ENCODE results near the gene B4GALT1.
A peak's percentile ranks its signal among the peaks of the same experiment; 100 is the strongest.

The B4GALT1 gene

DNA sequence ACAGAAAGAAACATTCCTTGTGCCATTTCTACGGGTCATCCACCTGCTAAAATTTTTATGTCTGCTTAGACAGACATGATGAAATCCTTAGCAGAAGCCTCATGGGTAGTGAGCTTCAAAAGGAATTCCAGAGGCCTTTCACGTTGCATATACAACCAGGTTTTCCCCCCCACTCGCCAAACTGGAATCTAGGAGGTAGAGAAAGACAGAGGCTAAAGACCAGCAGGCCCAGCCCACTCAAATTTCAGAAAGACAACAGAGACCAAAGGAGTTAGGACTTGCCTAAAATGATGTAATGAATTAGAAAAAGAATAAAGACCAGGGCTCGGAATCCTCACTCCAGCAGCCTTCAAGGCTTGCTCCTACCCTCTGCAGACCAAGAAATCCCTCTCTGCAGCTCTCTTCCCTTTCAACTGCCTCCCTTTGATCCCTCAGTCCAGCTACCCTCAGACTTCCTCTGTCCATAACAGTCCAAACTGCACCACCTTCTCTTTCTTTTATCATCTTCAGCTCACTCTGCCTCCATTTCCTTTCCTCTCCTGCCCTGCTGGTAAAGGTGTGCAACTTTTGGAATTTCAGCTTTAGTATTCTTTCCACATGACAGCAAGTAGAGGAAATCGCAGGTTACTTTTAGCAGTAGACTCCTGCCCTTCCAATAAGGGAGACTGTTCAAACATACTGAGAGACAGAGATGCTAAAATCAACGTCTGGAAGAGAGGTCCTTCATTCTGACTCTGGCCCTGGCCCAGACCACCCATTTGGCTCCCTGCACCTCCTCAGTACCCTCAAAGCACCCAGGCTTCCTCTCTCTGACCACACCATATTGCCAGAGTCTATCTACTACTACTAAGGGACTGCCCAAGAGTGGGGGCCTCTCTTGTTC, 8.9 kb downstream of the B4GALT1 start:
- peak overlapping the region; percentile 48 for H3K23ac ChIP-seq (ENCODE audit: low read length)
- H3K79me2 ChIP-seq (ENCODE audit: control insufficient read depth, insufficient read depth, low read length) = peaks cover 16% of the 10 kb centered on the region
- H3K4ac ChIP-seq (ENCODE audit: low read depth, low read length) = no peak overlapping the region
- no peak overlapping the region for H2BK120ac ChIP-seq (ENCODE audit: low read depth, low read length)
- no peak overlapping the region for H2BK5ac ChIP-seq (ENCODE audit: low read length)
- H3K4me3 ChIP-seq (ENCODE audit: low read length) = no peak overlapping the region
- WGBS (ENCODE audit: extremely low coverage, insufficient coverage, low lambda C conversion rate) = no CpG with 5 or more reads among the region's 6 CpGs
- DNase-seq = peak; percentile 55
- H2AK5ac ChIP-seq (ENCODE audit: low read length) = peak overlapping the region; percentile 78
- H3K4me2 ChIP-seq (ENCODE audit: low read length) = no peak overlapping the region
- H3K79me1 ChIP-seq (ENCODE audit: low read length) = peaks cover 27% of the 10 kb centered on the region
- no peak overlapping the region for H3K18ac ChIP-seq (ENCODE audit: low read length)
- peaks cover 22% of the 10 kb centered on the region for H3K4me1 ChIP-seq (ENCODE audit: control insufficient read depth, low read depth, low read length)
- no peak overlapping the region for H4K5ac ChIP-seq (ENCODE audit: low read length)
- peak overlapping the region; percentile 20 for H3K56ac ChIP-seq (ENCODE audit: low read length)
- no peak overlapping the region for H2BK15ac ChIP-seq (replicated peaks; ENCODE audit: low read depth)
- H3K27me3 ChIP-seq (ENCODE audit: insufficient read depth, low read length, poor library complexity) = no peaks in the 10 kb centered on the region
- H4K8ac ChIP-seq (ENCODE audit: low read depth, low read length) = no peak overlapping the region
- H3K27ac ChIP-seq (ENCODE audit: low read depth, low read length) = no peak overlapping the region
- no peak overlapping the region for H3K9ac ChIP-seq (ENCODE audit: low read length)
- H3K36me3 ChIP-seq (ENCODE audit: control insufficient read depth, insufficient read depth, low read length) = no peaks in the 10 kb centered on the region

DNA sequence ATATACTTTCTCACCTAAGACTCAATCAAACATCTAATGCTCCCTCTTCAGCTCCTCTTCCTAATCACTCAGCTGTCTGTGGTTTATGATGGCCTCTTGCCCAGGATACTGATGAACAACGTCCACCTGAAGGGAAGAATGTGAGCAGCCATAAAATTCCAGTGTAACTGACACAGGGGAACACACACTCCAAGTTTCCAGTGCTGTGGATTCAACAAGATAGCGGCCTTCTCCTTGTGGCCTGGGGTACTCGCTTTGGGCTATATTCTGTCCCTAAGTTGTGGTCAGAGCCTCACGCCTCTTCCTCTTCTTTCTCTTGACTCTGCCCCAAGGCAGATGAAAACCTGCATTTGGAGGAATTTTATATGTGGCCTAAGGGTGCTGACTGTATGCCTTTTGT, 11.7 kb downstream of the B4GALT1 start:
- Histone ChIP-seq H3K4me2 (ENCODE audit: low read length) (no peak overlapping the region), H3K23ac (ENCODE audit: low read length) (no peak overlapping the region), H3K9ac (ENCODE audit: low read length) (no peak overlapping the region), H3K4me3 (ENCODE audit: low read length) (no peak overlapping the region), H2BK15ac (replicated peaks; ENCODE audit: low read depth) (no peak overlapping the region), H4K5ac (ENCODE audit: low read length) (no peak overlapping the region), H3K79me2 (ENCODE audit: control insufficient read depth, insufficient read depth, low read length) (peaks cover 11% of the 10 kb centered on the region), H3K36me3 (ENCODE audit: control insufficient read depth, insufficient read depth, low read length) (no peaks in the 10 kb centered on the region), H2AK5ac (ENCODE audit: low read length) (no peak overlapping the region), H2BK5ac (ENCODE audit: low read length) (no peak overlapping the region), H3K27me3 (ENCODE audit: insufficient read depth, low read length, poor library complexity) (no peaks in the 10 kb centered on the region), H3K27ac (ENCODE audit: low read depth, low read length) (no peak overlapping the region), H3K79me1 (ENCODE audit: low read length) (peaks cover 21% of the 10 kb centered on the region), H3K56ac (ENCODE audit: low read length) (no peak overlapping the region), H2BK120ac (ENCODE audit: low read depth, low read length) (no peak overlapping the region), H3K18ac (ENCODE audit: low read length) (no peak overlapping the region), H3K4ac (ENCODE audit: low read depth, low read length) (no peak overlapping the region), H3K4me1 (ENCODE audit: control insufficient read depth, low read depth, low read length) (peaks cover 16% of the 10 kb centered on the region), H4K8ac (ENCODE audit: low read depth, low read length) (no peak overlapping the region)
- WGBS (ENCODE audit: extremely low coverage, insufficient coverage, low lambda C conversion rate) = no CpG with 5 or more reads among the region's 4 CpGs
- no peak for DNase-seq

DNA sequence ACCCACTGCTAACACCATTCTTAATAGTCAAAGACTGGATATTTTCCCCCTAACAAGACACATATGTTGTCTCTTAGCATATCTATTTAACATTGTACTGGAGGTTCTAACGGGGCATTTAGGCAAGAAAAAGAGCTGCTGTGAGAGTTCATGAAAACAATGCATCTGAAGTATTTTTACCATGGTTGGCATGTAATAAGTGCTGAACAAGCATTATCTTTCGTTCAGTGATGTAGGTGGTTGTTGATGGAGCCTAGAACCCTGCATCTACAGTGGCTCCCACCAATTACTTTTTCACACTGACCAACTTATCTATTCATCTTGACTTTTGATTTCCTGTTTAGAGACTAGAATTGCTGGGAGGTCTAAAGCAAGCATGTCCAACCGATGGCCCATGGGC, 12.8 kb downstream of the B4GALT1 start:
- H2AK5ac ChIP-seq (ENCODE audit: low read length) = no peak overlapping the region
- H3K18ac ChIP-seq (ENCODE audit: low read length) = no peak overlapping the region
- no peak overlapping the region for H2BK5ac ChIP-seq (ENCODE audit: low read length)
- H3K4me1 ChIP-seq (ENCODE audit: control insufficient read depth, low read depth, low read length) = peaks cover 12% of the 10 kb centered on the region
- H3K27ac ChIP-seq (ENCODE audit: low read depth, low read length) = no peak overlapping the region
- no peak overlapping the region for H2BK15ac ChIP-seq (replicated peaks; ENCODE audit: low read depth)
- DNase-seq = no peak
- H2BK120ac ChIP-seq (ENCODE audit: low read depth, low read length) = no peak overlapping the region
- no peak overlapping the region for H4K8ac ChIP-seq (ENCODE audit: low read depth, low read length)
- peaks cover 19% of the 10 kb centered on the region for H3K79me1 ChIP-seq (ENCODE audit: low read length)
- no peak overlapping the region for H3K56ac ChIP-seq (ENCODE audit: low read length)
- no peak overlapping the region for H4K5ac ChIP-seq (ENCODE audit: low read length)
- H3K4ac ChIP-seq (ENCODE audit: low read depth, low read length) = no peak overlapping the region
- H3K4me2 ChIP-seq (ENCODE audit: low read length) = no peak overlapping the region
- no CpG with 5 or more reads among the region's 3 CpGs for WGBS (ENCODE audit: extremely low coverage, insufficient coverage, low lambda C conversion rate)
- no peak overlapping the region for H3K9ac ChIP-seq (ENCODE audit: low read length)
- no peak overlapping the region for H3K4me3 ChIP-seq (ENCODE audit: low read length)
- no peak overlapping the region for H3K23ac ChIP-seq (ENCODE audit: low read length)
- peaks cover 9% of the 10 kb centered on the region for H3K79me2 ChIP-seq (ENCODE audit: control insufficient read depth, insufficient read depth, low read length)
- H3K27me3 ChIP-seq (ENCODE audit: insufficient read depth, low read length, poor library complexity) = no peaks in the 10 kb centered on the region
- no peaks in the 10 kb centered on the region for H3K36me3 ChIP-seq (ENCODE audit: control insufficient read depth, insufficient read depth, low read length)

DNA sequence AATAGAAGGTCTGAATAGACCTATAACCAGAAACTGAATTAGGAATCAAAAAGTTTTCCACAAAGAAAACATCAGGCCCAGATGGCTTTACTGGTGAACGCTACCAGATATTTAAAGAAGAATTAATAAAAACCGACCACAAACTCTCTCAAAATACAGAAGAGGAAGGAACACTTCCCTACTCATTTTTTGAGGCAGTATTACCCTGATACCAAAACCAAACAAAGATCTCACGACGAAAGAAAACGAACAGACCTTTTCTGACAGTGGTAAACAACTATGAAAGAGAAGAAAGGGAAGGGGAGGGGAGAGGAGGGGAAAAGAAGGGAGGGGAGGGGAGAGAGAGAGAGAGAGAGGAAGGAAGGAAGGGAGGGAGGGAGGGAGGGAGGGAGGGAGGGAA, 13.5 kb downstream of the B4GALT1 start:
- no peak for DNase-seq
- no peak overlapping the region for H3K18ac ChIP-seq (ENCODE audit: low read length)
- no peaks in the 10 kb centered on the region for H3K36me3 ChIP-seq (ENCODE audit: control insufficient read depth, insufficient read depth, low read length)
- H2BK120ac ChIP-seq (ENCODE audit: low read depth, low read length) = no peak overlapping the region
- H3K4ac ChIP-seq (ENCODE audit: low read depth, low read length) = no peak overlapping the region
- no peak overlapping the region for H3K4me2 ChIP-seq (ENCODE audit: low read length)
- H2BK5ac ChIP-seq (ENCODE audit: low read length) = no peak overlapping the region
- no peak overlapping the region for H2AK5ac ChIP-seq (ENCODE audit: low read length)
- no peak overlapping the region for H3K27ac ChIP-seq (ENCODE audit: low read depth, low read length)
- H3K4me1 ChIP-seq (ENCODE audit: control insufficient read depth, low read depth, low read length) = peaks cover 7% of the 10 kb centered on the region
- no peak overlapping the region for H3K9ac ChIP-seq (ENCODE audit: low read length)
- no peak overlapping the region for H3K56ac ChIP-seq (ENCODE audit: low read length)
- no peak overlapping the region for H3K4me3 ChIP-seq (ENCODE audit: low read length)
- H2BK15ac ChIP-seq (replicated peaks; ENCODE audit: low read depth) = no peak overlapping the region
- H3K27me3 ChIP-seq (ENCODE audit: insufficient read depth, low read length, poor library complexity) = no peaks in the 10 kb centered on the region
- H3K23ac ChIP-seq (ENCODE audit: low read length) = no peak overlapping the region
- H3K79me2 ChIP-seq (ENCODE audit: control insufficient read depth, insufficient read depth, low read length) = peaks cover 7% of the 10 kb centered on the region
- H4K5ac ChIP-seq (ENCODE audit: low read length) = no peak overlapping the region
- peaks cover 16% of the 10 kb centered on the region for H3K79me1 ChIP-seq (ENCODE audit: low read length)
- H4K8ac ChIP-seq (ENCODE audit: low read depth, low read length) = no peak overlapping the region
- no CpG with 5 or more reads among the region's 5 CpGs for WGBS (ENCODE audit: extremely low coverage, insufficient coverage, low lambda C conversion rate)

DNA sequence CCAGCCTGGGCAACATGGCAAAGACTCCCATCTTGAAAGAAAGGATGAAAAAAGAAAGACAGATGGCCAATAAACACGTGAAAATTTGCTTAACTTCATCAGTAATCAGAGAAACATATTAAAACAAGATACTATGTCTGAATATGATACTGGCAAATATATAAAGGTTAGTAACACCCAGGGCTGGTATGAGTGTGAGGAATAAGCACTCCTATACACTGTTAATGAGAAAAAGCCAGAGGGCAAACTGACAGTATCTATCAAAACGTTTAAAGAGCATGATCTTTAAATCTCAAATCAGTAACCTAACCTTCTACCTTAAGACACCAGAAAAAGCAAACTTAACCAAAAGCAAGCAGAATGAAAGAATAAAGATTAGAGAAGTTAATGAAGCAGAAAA, 14.1 kb downstream of the B4GALT1 start:
- H3K56ac ChIP-seq (ENCODE audit: low read length) = no peak overlapping the region
- no peak overlapping the region for H2BK120ac ChIP-seq (ENCODE audit: low read depth, low read length)
- no peak overlapping the region for H3K4ac ChIP-seq (ENCODE audit: low read depth, low read length)
- H4K5ac ChIP-seq (ENCODE audit: low read length) = no peak overlapping the region
- H4K8ac ChIP-seq (ENCODE audit: low read depth, low read length) = no peak overlapping the region
- peaks cover 2% of the 10 kb centered on the region for H3K79me2 ChIP-seq (ENCODE audit: control insufficient read depth, insufficient read depth, low read length)
- H2BK15ac ChIP-seq (replicated peaks; ENCODE audit: low read depth) = no peak overlapping the region
- H3K18ac ChIP-seq (ENCODE audit: low read length) = no peak overlapping the region
- H3K4me3 ChIP-seq (ENCODE audit: low read length) = no peak overlapping the region
- H3K27ac ChIP-seq (ENCODE audit: low read depth, low read length) = no peak overlapping the region
- H3K79me1 ChIP-seq (ENCODE audit: low read length) = peaks cover 14% of the 10 kb centered on the region
- no peaks in the 10 kb centered on the region for H3K36me3 ChIP-seq (ENCODE audit: control insufficient read depth, insufficient read depth, low read length)
- no peak overlapping the region for H3K9ac ChIP-seq (ENCODE audit: low read length)
- no CpG with 5 or more reads among the region's 2 CpGs for WGBS (ENCODE audit: extremely low coverage, insufficient coverage, low lambda C conversion rate)
- no peak overlapping the region for H2BK5ac ChIP-seq (ENCODE audit: low read length)
- H3K4me1 ChIP-seq (ENCODE audit: control insufficient read depth, low read depth, low read length) = no peaks in the 10 kb centered on the region
- no peak overlapping the region for H3K4me2 ChIP-seq (ENCODE audit: low read length)
- H2AK5ac ChIP-seq (ENCODE audit: low read length) = no peak overlapping the region
- no peaks in the 10 kb centered on the region for H3K27me3 ChIP-seq (ENCODE audit: insufficient read depth, low read length, poor library complexity)
- H3K23ac ChIP-seq (ENCODE audit: low read length) = no peak overlapping the region
- DNase-seq = no peak

DNA sequence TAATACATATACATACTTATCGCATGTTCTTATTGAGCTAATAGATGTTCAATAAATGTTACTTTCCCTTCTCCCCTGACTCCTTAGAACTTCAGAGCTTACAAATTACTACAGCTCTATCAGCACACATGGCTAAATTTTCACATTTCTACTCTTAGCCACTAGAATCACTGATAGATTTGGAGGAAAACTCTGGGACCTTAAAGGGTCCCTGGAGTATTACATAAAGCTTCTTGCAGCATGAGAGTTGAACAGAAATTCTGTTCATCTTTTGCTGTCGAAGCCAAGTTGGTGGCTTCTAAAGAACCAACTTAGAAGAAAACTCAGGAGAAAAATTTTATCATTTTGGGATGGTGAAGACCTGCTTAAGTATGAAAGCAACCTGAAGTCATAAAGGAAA, 15.5 kb downstream of the B4GALT1 start:
- Histone ChIP-seq H3K4me1 (ENCODE audit: control insufficient read depth, low read depth, low read length) (no peaks in the 10 kb centered on the region), H3K79me1 (ENCODE audit: low read length) (peaks cover 14% of the 10 kb centered on the region), H3K4me2 (ENCODE audit: low read length) (no peak overlapping the region), H3K18ac (ENCODE audit: low read length) (no peak overlapping the region), H2BK5ac (ENCODE audit: low read length) (no peak overlapping the region), H3K4ac (ENCODE audit: low read depth, low read length) (no peak overlapping the region), H2BK15ac (replicated peaks; ENCODE audit: low read depth) (no peak overlapping the region), H3K4me3 (ENCODE audit: low read length) (no peak overlapping the region), H2AK5ac (ENCODE audit: low read length) (no peak overlapping the region), H3K23ac (ENCODE audit: low read length) (no peak overlapping the region), H3K56ac (ENCODE audit: low read length) (no peak overlapping the region), H4K8ac (ENCODE audit: low read depth, low read length) (no peak overlapping the region), H3K27ac (ENCODE audit: low read depth, low read length) (no peak overlapping the region), H4K5ac (ENCODE audit: low read length) (no peak overlapping the region), H3K36me3 (ENCODE audit: control insufficient read depth, insufficient read depth, low read length) (no peaks in the 10 kb centered on the region), H2BK120ac (ENCODE audit: low read depth, low read length) (no peak overlapping the region), H3K9ac (ENCODE audit: low read length) (no peak overlapping the region), H3K27me3 (ENCODE audit: insufficient read depth, low read length, poor library complexity) (no peaks in the 10 kb centered on the region), H3K79me2 (ENCODE audit: control insufficient read depth, insufficient read depth, low read length) (no peaks in the 10 kb centered on the region)
- no CpG with 5 or more reads among the region's 2 CpGs for WGBS (ENCODE audit: extremely low coverage, insufficient coverage, low lambda C conversion rate)
- no peak for DNase-seq
